Peyer's patch (tissue), 4 donors: ENCODE measurements around the gene RHBDD1. TPM values are rescaled to one million over a fixed set of nuclear protein-coding genes. Genes with fewer than 3 reads are reported as not detected.

Experiments used
- DNase-seq, 3 donors: peaks; one replicate each; pipeline ENCODE4 v3.0.0-alpha.2; 2017 to 2019
- H3K27ac ChIP-seq, 4 donors: fragments of 200-600 bp; sonication (generic); one replicate each; pipeline ENCODE4 v1.5.1; 2016 to 2019
- H3K27me3 ChIP-seq, 2 donors: fragments of 200-600 bp; sonication (generic); one replicate each; pipeline ENCODE4 v1.5.1; 2019
- H3K36me3 ChIP-seq, 3 donors: fragments of 200-600 bp; sonication (generic); one replicate each; pipeline ENCODE4 v1.5.1; 2016 to 2019
- H3K4me1 ChIP-seq, 4 donors: fragments of 200-600 bp; sonication (generic); one replicate each; pipeline ENCODE4 v1.5.1; 2016 to 2019
- H3K4me3 ChIP-seq, 4 donors: fragments of 200-600 bp; sonication (generic); 1 replicate in 3 of 4; 2 replicates in 1 of 4; pipeline ENCODE4 v1.5.1; 2016 to 2019; ENCODE audit warnings: mild to moderate bottlenecking in 1 of 4
- H3K9me3 ChIP-seq, 4 donors: fragments of 200-600 bp; sonication (generic); one replicate each; pipeline ENCODE4 v1.5.1; 2016 to 2019; ENCODE audit warnings: mild to moderate bottlenecking in 1 of 4
- CTCF ChIP-seq, 6 experiments: fragments of 450-650 bp in 4 of 6; fragments of 200-600 bp in 2 of 6; sonication (generic) in 1 of 6; IDR thresholded peaks; one replicate each; pipeline ENCODE4 v1.5.1; 2017 to 2019; ENCODE audit warnings: antibody characterized with exemption in 6 of 6, mild to moderate bottlenecking in 3 of 6, moderate library complexity in 1 of 6
- POLR2A ChIP-seq, 2 donors: fragments of 450-650 bp; IDR thresholded peaks; one replicate each; pipeline ENCODE4 v1.5.1; 2017; ENCODE audit warnings: antibody characterized with exemption in 2 of 2, mild to moderate bottlenecking in 2 of 2, moderate library complexity in 2 of 2
- total RNA-seq, 4 donors: library from RNA; depleted of rRNA; stranded (reverse); fragments of >200 nt; gene quantifications; one replicate each; pipeline ENCODE4 v1.1.0, GENCODE V29; 2016

Gene RHBDD1
- total RNA-seq, 4 donors from 2014 or later, result 12.6 to 68.5 (median 30.6) TPM

- DNase-seq, result no peak
- TF ChIP-seq POLR2A (IDR thresholded peaks at IDR 0.05) (no peak), CTCF (IDR thresholded peaks at IDR 0.05) (no peak)
- no peaks in the 10 kb centered on the region for H3K27me3 ChIP-seq
Measured at GRCh38 chr2:226888971-226889370, 53.1 kb downstream of the RHBDD1 start.

GRCh38 chr2:226890286-226890685, 54.4 kb downstream of the RHBDD1 start:
- H3K4me1 ChIP-seq, result no peaks in the 10 kb centered on the region
- no peaks in the 10 kb centered on the region for H3K36me3 ChIP-seq
- no peak overlapping the region for H3K27ac ChIP-seq
- H3K4me3 ChIP-seq, result no peak overlapping the region
- DNase-seq, result no peak
- TF ChIP-seq POLR2A (IDR thresholded peaks at IDR 0.05), result no peak
- TF ChIP-seq CTCF (IDR thresholded peaks at IDR 0.05), result no peak
- H3K27me3 ChIP-seq, result no peaks in the 10 kb centered on the region
- H3K9me3 ChIP-seq, result no peaks in the 10 kb centered on the region

More at GRCh38 chr2:226888971-226889370, 53.1 kb downstream of the RHBDD1 start:
- Histone ChIP-seq H3K4me1 (peaks cover 0 to 3% (median 0%) of the 10 kb centered on the region in 4 donors), H3K9me3 (no peaks in the 10 kb centered on the region), H3K4me3 (no peak overlapping the region), H3K27ac (no peak overlapping the region), H3K36me3 (no peaks in the 10 kb centered on the region)

GRCh38 chr2:226891780-226892590, 56.1 kb downstream of the RHBDD1 start:
- no peak for TF ChIP-seq CTCF (IDR thresholded peaks at IDR 0.05)
- no peak for TF ChIP-seq POLR2A (IDR thresholded peaks at IDR 0.05)
- no peaks in the 10 kb centered on the region for H3K9me3 ChIP-seq
- H3K4me3 ChIP-seq, result no peak overlapping the region
- no peaks in the 10 kb centered on the region for H3K4me1 ChIP-seq
- no peak for DNase-seq
- H3K27me3 ChIP-seq, result no peaks in the 10 kb centered on the region
- no peak overlapping the region for H3K27ac ChIP-seq
- H3K36me3 ChIP-seq, result no peaks in the 10 kb centered on the region

GRCh38 chr2:226892729-226893128, 56.9 kb downstream of the RHBDD1 start:
- TF ChIP-seq POLR2A (IDR thresholded peaks at IDR 0.05), result no peak
- no peak for TF ChIP-seq CTCF (IDR thresholded peaks at IDR 0.05)
- H3K27ac ChIP-seq, result no peak overlapping the region
- H3K9me3 ChIP-seq, result no peaks in the 10 kb centered on the region
- H3K4me3 ChIP-seq, result no peak overlapping the region
- H3K4me1 ChIP-seq, result no peaks in the 10 kb centered on the region
- DNase-seq, result no peak
- no peaks in the 10 kb centered on the region for H3K36me3 ChIP-seq
- no peaks in the 10 kb centered on the region for H3K27me3 ChIP-seq

- TF ChIP-seq CTCF (IDR thresholded peaks at IDR 0.05) (no peak), POLR2A (IDR thresholded peaks at IDR 0.05) (no peak)
- H3K27me3 ChIP-seq, result no peaks in the 10 kb centered on the region
- no peaks in the 10 kb centered on the region for H3K9me3 ChIP-seq
- H3K4me1 ChIP-seq, result no peaks in the 10 kb centered on the region
- H3K36me3 ChIP-seq, result no peaks in the 10 kb centered on the region
- H3K27ac ChIP-seq, result no peak overlapping the region
- no peak overlapping the region for H3K4me3 ChIP-seq
- no peak for DNase-seq
Measured at GRCh38 chr2:226893216-226893615, 57.4 kb downstream of the RHBDD1 start.
